Measurements from ENCODE around the gene MORN4.
"Not testable (repeated sequence)": the region's sequence is repeated elsewhere in the genome, so short reads cannot be mapped to it uniquely, and the experiment has no call there.

The MORN4 gene

GRCh38 chr10:97632949-97633884 lies at the start of gene MORN4:
Gene MORN4, minus strand, starts transcription at chr10:97633500. Its CDS starts 13,847 bp downstream, at chr10:97619653.
- peak; percentile 90 for DNase-seq

GRCh38 chr10:97682042-97682441 lies 48.7 kb upstream of the MORN4 start:
- DNase-seq = no peak

GRCh38 chr10:97679594-97679993 lies 46.3 kb upstream of the MORN4 start:
- no peak for DNase-seq

- peak; percentile 48 for DNase-seq
Measured at GRCh38 chr10:97676770-97677581, 43.7 kb upstream of the MORN4 start.

GRCh38 chr10:97675222-97675621 lies 41.9 kb upstream of the MORN4 start:
- no peak for DNase-seq

- DNase-seq = no peak
Measured at GRCh38 chr10:97673736-97674525, 40.6 kb upstream of the MORN4 start.

GRCh38 chr10:97669571-97669970 lies 36.3 kb upstream of the MORN4 start:
- DNase-seq = no peak

- DNase-seq = no peak
Measured at GRCh38 chr10:97667463-97667862, 34.2 kb upstream of the MORN4 start.

- no peak for DNase-seq
Measured at GRCh38 chr10:97666992-97667391, 33.7 kb upstream of the MORN4 start.

- DNase-seq = no peak
Measured at GRCh38 chr10:97664282-97664850, 31.1 kb upstream of the MORN4 start.

GRCh38 chr10:97659589-97659988 lies 26.3 kb upstream of the MORN4 start:
- DNase-seq = no peak

GRCh38 chr10:97656777-97657176 lies 23.5 kb upstream of the MORN4 start:
- DNase-seq = no peak

GRCh38 chr10:97651773-97652172 lies 18.5 kb upstream of the MORN4 start:
- no peak for DNase-seq

GRCh38 chr10:97650726-97651125 lies 17.4 kb upstream of the MORN4 start:
- no peak for DNase-seq

- not testable (repeated sequence) for DNase-seq
Measured at GRCh38 chr10:97649405-97649750, 16.1 kb upstream of the MORN4 start.

- DNase-seq = no peak
Measured at GRCh38 chr10:97648562-97649404, 15.5 kb upstream of the MORN4 start.

GRCh38 chr10:97647556-97647955 lies 14.3 kb upstream of the MORN4 start:
- no peak for DNase-seq

GRCh38 chr10:97644936-97645335 lies 11.6 kb upstream of the MORN4 start:
- DNase-seq = no peak

- no peak for DNase-seq
Measured at GRCh38 chr10:97643441-97643985, 10.2 kb upstream of the MORN4 start.

- not testable (repeated sequence) for DNase-seq
Measured at GRCh38 chr10:97642471-97643159, 9.3 kb upstream of the MORN4 start.
